Activated T-cell treated with anti-CD3 and anti-CD28 coated beads, Interleukin-2, amount 50 U/mL, for 72 hours (primary cell): ENCODE results near the gene VPS35L. TPM values are rescaled to one million over a fixed set of nuclear protein-coding genes. Genes with fewer than 3 reads are reported as not detected.
A peak's percentile ranks its signal among the peaks of the same experiment; 100 is the strongest.

Experiments used
- ATAC-seq, 2 donors: fragments of 150-1000 bp; cut with Tn5 transposase; replicated peaks in 1 of 2; 2 replicates each; pipeline ENCODE4 v1.10.0; 2021; ENCODE audit warnings: moderate library complexity in 2 of 2, mild to moderate bottlenecking in 1 of 2
- DNase-seq, 2 donors: peaks; one replicate each; pipeline ENCODE4 v3.0.0; 2021 to 2022; ENCODE audit warnings: mixed read lengths in 1 of 2
- H3K27ac Mint-ChIP-seq: one replicate; pipeline ENCODE4 v1.8.0; 2022; ENCODE audit warnings: mild to moderate bottlenecking, moderate library complexity, mixed read lengths
- H3K27me3 Mint-ChIP-seq: one replicate; pipeline ENCODE4 v1.8.0; 2022; ENCODE audit warnings: low read depth, mixed read lengths
- H3K36me3 Mint-ChIP-seq, 2 donors: one replicate each; pipeline ENCODE4 v1.8.0; 2022; ENCODE audit warnings: mixed read lengths in 2 of 2, mild to moderate bottlenecking in 1 of 2; ENCODE audit not compliant: insufficient read depth in 2 of 2
- H3K4me1 Mint-ChIP-seq: one replicate; pipeline ENCODE4 v1.8.0; 2022; ENCODE audit warnings: low read depth, mixed read lengths
- H3K4me3 Mint-ChIP-seq, 2 donors: one replicate each; pipeline ENCODE4 v1.8.0; 2022; ENCODE audit warnings: mild to moderate bottlenecking in 2 of 2, mixed read lengths in 2 of 2, moderate library complexity in 2 of 2
- H3K9me3 Mint-ChIP-seq, 2 donors: one replicate each; pipeline ENCODE4 v1.8.0; 2022; ENCODE audit warnings: mixed read lengths in 2 of 2
- total RNA-seq, 2 donors: library from RNA; stranded (reverse); gene quantifications; one replicate each; pipeline ENCODE4 v1.2.3, GENCODE V29; 2022

The VPS35L gene
- total RNA-seq, 2 donors from 2014 or later = 46.5 to 57.8 TPM

- Mint-ChIP-seq H3K27ac (no peak overlapping the region), H3K27me3 (no peaks in the 10 kb centered on the region), H3K36me3 (peaks cover 4 to 6% of the 10 kb centered on the region in 2 donors), H3K4me3 (no peak overlapping the region), H3K4me1 (peaks cover 55% of the 10 kb centered on the region), H3K9me3 (no peaks in the 10 kb centered on the region)
- ATAC-seq (no peak), DNase-seq (no peak)
These were observed 144.0 kb downstream of the VPS35L start for GRCh38 chr16:19699472-19699871.

GRCh38 chr16:19700319-19700781 is 144.8 kb downstream of the VPS35L start:
- Mint-ChIP-seq H3K27me3 (no peaks in the 10 kb centered on the region), H3K9me3 (no peaks in the 10 kb centered on the region), H3K4me3 (no peak overlapping the region), H3K36me3 (peaks cover 4 to 9% of the 10 kb centered on the region in 2 donors), H3K27ac (no peak overlapping the region), H3K4me1 (peaks cover 55% of the 10 kb centered on the region)
- ATAC-seq = no peak
- DNase-seq = no peak

- peaks cover 52% of the 10 kb centered on the region for H3K4me1 Mint-ChIP-seq
- H3K9me3 Mint-ChIP-seq = no peaks in the 10 kb centered on the region
- DNase-seq (no peak), ATAC-seq (peak; percentile 16 to 51)
- no peak overlapping the region for H3K4me3 Mint-ChIP-seq
- H3K27ac Mint-ChIP-seq = no peak overlapping the region
- no peaks in the 10 kb centered on the region for H3K27me3 Mint-ChIP-seq
- H3K36me3 Mint-ChIP-seq = peaks cover 4 to 12% of the 10 kb centered on the region in 2 donors
These were observed 145.6 kb downstream of the VPS35L start for GRCh38 chr16:19701091-19701490.

- Mint-ChIP-seq H3K4me1 (peaks cover 31% of the 10 kb centered on the region), H3K27ac (peak overlapping the region; percentile 31), H3K36me3 (peaks cover 6 to 10% of the 10 kb centered on the region in 2 donors), H3K27me3 (no peaks in the 10 kb centered on the region), H3K4me3 (no peak overlapping the region), H3K9me3 (no peaks in the 10 kb centered on the region)
- no peak for ATAC-seq
- DNase-seq = no peak
These were observed 147.8 kb downstream of the VPS35L start for GRCh38 chr16:19703172-19703889.

- Mint-ChIP-seq H3K27ac (no peak overlapping the region), H3K4me3 (no peak overlapping the region), H3K4me1 (peaks cover 19% of the 10 kb centered on the region), H3K36me3 (peaks cover 6% of the 10 kb centered on the region in 2 donors), H3K27me3 (no peaks in the 10 kb centered on the region), H3K9me3 (no peaks in the 10 kb centered on the region)
- DNase-seq = no peak
- ATAC-seq = no peak
These were observed 149.0 kb downstream of the VPS35L start for GRCh38 chr16:19704321-19705145.

- Mint-ChIP-seq H3K27ac (no peak overlapping the region), H3K36me3 (peaks cover 4 to 9% of the 10 kb centered on the region in 2 donors), H3K9me3 (no peaks in the 10 kb centered on the region), H3K4me3 (no peak overlapping the region), H3K4me1 (peaks cover 16% of the 10 kb centered on the region), H3K27me3 (no peaks in the 10 kb centered on the region)
- no peak for ATAC-seq
- no peak for DNase-seq
These were observed 149.6 kb downstream of the VPS35L start for GRCh38 chr16:19705146-19705501.

GRCh38 chr16:19705843-19706242 is 150.3 kb downstream of the VPS35L start:
- no peak overlapping the region for H3K4me3 Mint-ChIP-seq
- no peak for DNase-seq
- H3K4me1 Mint-ChIP-seq = peaks cover 9% of the 10 kb centered on the region
- no peaks in the 10 kb centered on the region for H3K27me3 Mint-ChIP-seq
- H3K36me3 Mint-ChIP-seq = peaks cover 3 to 9% of the 10 kb centered on the region in 2 donors
- no peaks in the 10 kb centered on the region for H3K9me3 Mint-ChIP-seq
- H3K27ac Mint-ChIP-seq = no peak overlapping the region
- ATAC-seq = no peak

GRCh38 chr16:19706846-19707245 is 151.3 kb downstream of the VPS35L start:
- Mint-ChIP-seq H3K27ac (no peak overlapping the region), H3K4me3 (no peak overlapping the region), H3K27me3 (no peaks in the 10 kb centered on the region), H3K36me3 (peaks cover 4 to 11% of the 10 kb centered on the region in 2 donors), H3K4me1 (peaks cover 5% of the 10 kb centered on the region), H3K9me3 (no peaks in the 10 kb centered on the region)
- DNase-seq = no peak
- no peak for ATAC-seq

- H3K9me3 Mint-ChIP-seq = no peaks in the 10 kb centered on the region
- no peak overlapping the region for H3K27ac Mint-ChIP-seq
- no peaks in the 10 kb centered on the region for H3K27me3 Mint-ChIP-seq
- H3K4me3 Mint-ChIP-seq = no peak overlapping the region
- peaks cover 4 to 11% of the 10 kb centered on the region in 2 donors for H3K36me3 Mint-ChIP-seq
- DNase-seq = no peak
- H3K4me1 Mint-ChIP-seq = peaks cover 6% of the 10 kb centered on the region
- peak in 1 of 2 donors; percentile 25 for ATAC-seq
These were observed 152.2 kb downstream of the VPS35L start for GRCh38 chr16:19707569-19708295.

- H3K27me3 Mint-ChIP-seq = no peaks in the 10 kb centered on the region
- peaks cover 6% of the 10 kb centered on the region for H3K4me1 Mint-ChIP-seq
- H3K9me3 Mint-ChIP-seq = no peaks in the 10 kb centered on the region
- ATAC-seq = no peak
- H3K27ac Mint-ChIP-seq = peak overlapping the region; percentile 28
- no peak for DNase-seq
- no peak overlapping the region for H3K4me3 Mint-ChIP-seq
- H3K36me3 Mint-ChIP-seq = peaks cover 4 to 11% of the 10 kb centered on the region in 2 donors
These were observed 153.0 kb downstream of the VPS35L start for GRCh38 chr16:19708296-19709205.

- ATAC-seq (no peak), DNase-seq (no peak)
- H3K27ac Mint-ChIP-seq = no peak overlapping the region
- H3K36me3 Mint-ChIP-seq = peaks cover 7 to 15% of the 10 kb centered on the region in 2 donors
- H3K9me3 Mint-ChIP-seq = no peaks in the 10 kb centered on the region
- H3K4me1 Mint-ChIP-seq = peaks cover 14% of the 10 kb centered on the region
- no peak overlapping the region for H3K4me3 Mint-ChIP-seq
- H3K27me3 Mint-ChIP-seq = no peaks in the 10 kb centered on the region
These were observed 154.1 kb downstream of the VPS35L start for GRCh38 chr16:19709381-19710136.
